ENCODE results near the gene ZNF22. TPM values are rescaled to one million over a fixed set of nuclear protein-coding genes. Genes with fewer than 3 reads are reported as not detected.

Gene ZNF22
- total RNA-seq, 1 experiment from 2014 or later = 29.9 TPM

GRCh38 chr10:44969854-44970253 is 30.9 kb upstream of the ZNF22 start:
- BruUV-seq (replicated peaks) = no TSS peak
- peaks cover 1% of the 10 kb centered on the region; the same call in 1 of the 2 replicates for H3F3A ChIP-seq (ENCODE audit: insufficient read depth, low read depth)
- intact Hi-C loops (cut with micrococcal nuclease; ENCODE audit: unreplicated experiment) = no loop called here
- H3K9me2 ChIP-seq (ENCODE audit: insufficient read depth) = no peaks in the 10 kb centered on the region
- ChIA-PET POLR2A (ENCODE audit: unreplicated experiment) (no interaction called here), CTCF (no interaction called here)
- no peak overlapping the region for H3K4me2 ChIP-seq
- DNase-seq = no peak
- no peak overlapping the region for H3K4me3 ChIP-seq
- H3K27ac ChIP-seq = no peak overlapping the region
- H3K4me1 ChIP-seq (replicated peaks; ENCODE audit: insufficient read depth) = peaks cover 10% of the 10 kb centered on the region
- H3K9me3 ChIP-seq (ENCODE audit: insufficient read depth, low read depth) = no peaks in the 10 kb centered on the region
- no peak overlapping the region for H2AFZ ChIP-seq
- no peaks in the 10 kb centered on the region for H4K20me1 ChIP-seq (ENCODE audit: insufficient read depth)
- H3K79me2 ChIP-seq (ENCODE audit: low read depth) = no peaks in the 10 kb centered on the region
- TF ChIP-seq CTCF (conservative IDR thresholded peaks at IDR 0.05) = no peak
- TF ChIP-seq EZH2 (IDR thresholded peaks at IDR 0.05; ENCODE audit: low read depth) = no peak
- H3K27me3 ChIP-seq (ENCODE audit: insufficient read depth, low read depth) = no peaks in the 10 kb centered on the region
- no peaks in the 10 kb centered on the region for H3K36me3 ChIP-seq (ENCODE audit: low read depth)

GRCh38 chr10:44970812-44971395 is 29.8 kb upstream of the ZNF22 start:
- Histone ChIP-seq H3K9me3 (ENCODE audit: insufficient read depth, low read depth) (no peaks in the 10 kb centered on the region), H3K27me3 (ENCODE audit: insufficient read depth, low read depth) (no peaks in the 10 kb centered on the region), H2AFZ (no peak overlapping the region), H3K4me1 (replicated peaks; ENCODE audit: insufficient read depth) (peaks cover 17% of the 10 kb centered on the region), H3K4me3 (no peak overlapping the region), H3K27ac (no peak overlapping the region), H3K79me2 (ENCODE audit: low read depth) (no peaks in the 10 kb centered on the region), H3K4me2 (no peak overlapping the region), H4K20me1 (ENCODE audit: insufficient read depth) (peaks cover 2% of the 10 kb centered on the region; the same call in 1 of the 2 replicates), H3K9me2 (ENCODE audit: insufficient read depth) (no peaks in the 10 kb centered on the region), H3K36me3 (ENCODE audit: low read depth) (no peaks in the 10 kb centered on the region), H3F3A (ENCODE audit: insufficient read depth, low read depth) (peaks cover 4% of the 10 kb centered on the region; the same call in 1 of the 2 replicates)
- TF ChIP-seq EZH2 (IDR thresholded peaks at IDR 0.05; ENCODE audit: low read depth) = no peak
- no peak for TF ChIP-seq CTCF (conservative IDR thresholded peaks at IDR 0.05)
- no peak for DNase-seq
- no TSS peak for BruUV-seq (replicated peaks)
- intact Hi-C loops (cut with micrococcal nuclease; ENCODE audit: unreplicated experiment) = no loop called here
- ChIA-PET POLR2A (ENCODE audit: unreplicated experiment) (no interaction called here), CTCF (no interaction called here)

- POLR2A ChIA-PET (ENCODE audit: unreplicated experiment) = no interaction called here
- CTCF ChIA-PET = no interaction called here
- H3K4me2 ChIP-seq = no peak overlapping the region
- peaks cover 1% of the 10 kb centered on the region; the same call in 1 of the 2 replicates for H3K79me2 ChIP-seq (ENCODE audit: low read depth)
- H3K9me3 ChIP-seq (ENCODE audit: insufficient read depth, low read depth) = no peaks in the 10 kb centered on the region
- H3F3A ChIP-seq (ENCODE audit: insufficient read depth, low read depth) = peaks cover 7% of the 10 kb centered on the region; the same call in 1 of the 2 replicates
- BruUV-seq (replicated peaks) = no TSS peak
- intact Hi-C loops (cut with micrococcal nuclease; ENCODE audit: unreplicated experiment) = no loop called here
- no peak overlapping the region for H2AFZ ChIP-seq
- H4K20me1 ChIP-seq (ENCODE audit: insufficient read depth) = peaks cover 5% of the 10 kb centered on the region; the same call in 1 of the 2 replicates
- no peak overlapping the region for H3K27ac ChIP-seq
- DNase-seq = no peak
- no peaks in the 10 kb centered on the region for H3K9me2 ChIP-seq (ENCODE audit: insufficient read depth)
- H3K36me3 ChIP-seq (ENCODE audit: low read depth) = no peaks in the 10 kb centered on the region
- H3K27me3 ChIP-seq (ENCODE audit: insufficient read depth, low read depth) = no peaks in the 10 kb centered on the region
- TF ChIP-seq CTCF (conservative IDR thresholded peaks at IDR 0.05) (no peak), EZH2 (IDR thresholded peaks at IDR 0.05; ENCODE audit: low read depth) (no peak)
- peaks cover 23% of the 10 kb centered on the region for H3K4me1 ChIP-seq (replicated peaks; ENCODE audit: insufficient read depth)
- no peak overlapping the region for H3K4me3 ChIP-seq
These were observed 29.3 kb upstream of the ZNF22 start for GRCh38 chr10:44971434-44971833.

Data from PC-9 (cell line).